Common myeloid progenitor, CD34-positive (primary cell): ENCODE measurements around the gene HUS1.
"Not testable (repeated sequence)": the region's sequence is repeated elsewhere in the genome, so short reads cannot be mapped to it uniquely, and the experiment has no call there.

Experiments
- CTCF ChIA-PET: fragments of 350-600 bp; sonication (Branson Sonifier 250); formaldehyde crosslinking; loops from one replicate; lab custom pipeline; 2021; ENCODE audit warnings: antibody characterized with exemption; lab: Charles Lee
- POLR2A ChIA-PET: fragments of 350-600 bp; sonication (Branson Sonifier 250); formaldehyde crosslinking; loops from one replicate; lab custom pipeline; 2021; ENCODE audit warnings: antibody characterized with exemption; lab: Charles Lee
- DNase-seq, 3 donors: peaks; one replicate each; pipeline versions ENCODE4 v3.0.0 to v3.0.0-alpha.2; 2013
- H3K27ac ChIP-seq, 2 experiments: 1 replicate in 1 of 2; 2 replicates in 1 of 2; pipeline ENCODE4 v1.7.0; 2013; ENCODE audit warnings: inconsistent platforms in 2 of 2, low read length in 2 of 2, mild to moderate bottlenecking in 2 of 2, low read depth in 1 of 2, moderate library complexity in 1 of 2; ENCODE audit not compliant: severe bottlenecking in 2 of 2, insufficient read depth in 1 of 2, poor library complexity in 1 of 2
- H3K27me3 ChIP-seq, 5 experiments: replicated peaks in 2 of 5; 1 replicate in 3 of 5; 2 replicates in 2 of 5; pipeline versions ENCODE4 v1.6.1 to v1.7.0; 2013; ENCODE audit warnings: low read length in 4 of 5, mild to moderate bottlenecking in 2 of 5, moderate library complexity in 2 of 5, inconsistent platforms in 1 of 5; ENCODE audit not compliant: insufficient read depth in 5 of 5, control insufficient read depth in 4 of 5
- H3K36me3 ChIP-seq, 4 experiments: 1 replicate in 2 of 4; 2 replicates in 2 of 4; pipeline versions ENCODE4 v1.6.1 to v1.7.0; 2013; ENCODE audit warnings: low read length in 3 of 4, control low read depth in 1 of 4, mild to moderate bottlenecking in 1 of 4; ENCODE audit not compliant: control insufficient read depth in 4 of 4, insufficient read depth in 4 of 4
- H3K4me1 ChIP-seq, 4 experiments: 1 replicate in 3 of 4; 2 replicates in 1 of 4; pipeline versions ENCODE4 v1.6.1 to v1.7.1; 2013; ENCODE audit warnings: low read length in 3 of 4, mild to moderate bottlenecking in 3 of 4, control low read depth in 1 of 4, inconsistent platforms in 1 of 4, moderate library complexity in 1 of 4; ENCODE audit not compliant: control insufficient read depth in 4 of 4, insufficient read depth in 4 of 4; ENCODE audit errors: control extremely low read depth in 1 of 4
- H3K4me3 ChIP-seq, 7 experiments: 1 replicate in 4 of 7; 2 replicates in 3 of 7; pipeline versions ENCODE4 v1.5.1 to v1.7.0; 2013; ENCODE audit warnings: mild to moderate bottlenecking in 7 of 7, low read length in 6 of 7, moderate library complexity in 6 of 7, inconsistent platforms in 2 of 7, low read depth in 2 of 7, control low read depth in 1 of 7; ENCODE audit not compliant: insufficient read depth in 4 of 7, control insufficient read depth in 1 of 7; ENCODE audit errors: extremely low read depth in 1 of 7
- H3K9me3 ChIP-seq, 5 experiments: 1 replicate in 4 of 5; 2 replicates in 1 of 5; pipeline versions ENCODE4 v1.6.1 to v1.7.1; 2013; ENCODE audit warnings: low read length in 4 of 5, mild to moderate bottlenecking in 2 of 5, inconsistent platforms in 1 of 5, low read depth in 1 of 5, moderate library complexity in 1 of 5; ENCODE audit not compliant: control insufficient read depth in 4 of 5, insufficient read depth in 2 of 5; ENCODE audit errors: control extremely low read depth in 1 of 5
- WGBS: methylation state at CpG from one replicate; pipeline ENCODE4 v1.1.5; 2013; ENCODE audit not compliant: insufficient coverage; 5-methylcytosine and 5-hydroxymethylcytosine counted together

Gene HUS1

GRCh38 chr7:47942651-47943050 lies 36.8 kb downstream of the HUS1 start:
- H3K4me3 ChIP-seq, H3K27me3 ChIP-seq, POLR2A ChIA-PET, H3K9me3 ChIP-seq, H3K27ac ChIP-seq, H3K4me1 ChIP-seq, DNase-seq, H3K36me3 ChIP-seq: not testable (repeated sequence)
- WGBS, result 98% methylated on average over 6 of the region's 10 CpGs
- CTCF ChIA-PET, result interaction anchor here (1.7 to 10.2 kb wide), 2 partner anchors 164 to 547 kb away, joined by 3 to 116 read pairs; no protein-coding TSS in a partner anchor

GRCh38 chr7:47942132-47942531 lies 37.3 kb downstream of the HUS1 start:
- H3K9me3 ChIP-seq, result no peaks in the 10 kb centered on the region
- H3K4me3 ChIP-seq, result no peak overlapping the region
- no peaks in the 10 kb centered on the region for H3K27me3 ChIP-seq
- H3K36me3 ChIP-seq, result no peaks in the 10 kb centered on the region
- ChIA-PET CTCF (interaction anchor here (0.6 to 1.6 kb wide), 3 partner anchors 11 to 245 kb away, joined by 4 read pairs; no protein-coding TSS in a partner anchor), POLR2A (no interaction called here)
- no peak overlapping the region for H3K27ac ChIP-seq
- no peaks in the 10 kb centered on the region for H3K4me1 ChIP-seq
- DNase-seq, result no peak
- 100% methylated on average over 2 of the region's 10 CpGs for WGBS

GRCh38 chr7:47941136-47941844 lies 38.1 kb downstream of the HUS1 start:
- Histone ChIP-seq H3K27ac (no peak overlapping the region), H3K27me3 (no peaks in the 10 kb centered on the region), H3K9me3 (no peaks in the 10 kb centered on the region), H3K4me3 (no peak overlapping the region), H3K36me3 (no peaks in the 10 kb centered on the region), H3K4me1 (no peaks in the 10 kb centered on the region)
- POLR2A ChIA-PET, result interaction anchor here (0.6 kb wide), 1 partner anchor 173 kb away, joined by 3 read pairs; no protein-coding TSS in a partner anchor
- WGBS, result 89% methylated on average over 6 of the region's 9 CpGs
- CTCF ChIA-PET, result interaction anchor here (0.5 to 4.7 kb wide), 5 partner anchors 10 to 675 kb away, joined by 3 to 20 read pairs (median 4); no protein-coding TSS in a partner anchor
- DNase-seq, result no peak

- H3K4me3 ChIP-seq, result no peak overlapping the region
- ChIA-PET CTCF (interaction anchor here (0.5 to 4.7 kb wide), 6 partner anchors 9 to 674 kb away, joined by 3 to 20 read pairs (median 4); no protein-coding TSS in a partner anchor), POLR2A (no interaction called here)
- DNase-seq, result no peak
- H3K27me3 ChIP-seq, result no peaks in the 10 kb centered on the region
- H3K27ac ChIP-seq, result no peak overlapping the region
- no peaks in the 10 kb centered on the region for H3K36me3 ChIP-seq
- no peaks in the 10 kb centered on the region for H3K4me1 ChIP-seq
- 96% methylated on average over 10 of the region's 14 CpGs for WGBS
- no peaks in the 10 kb centered on the region for H3K9me3 ChIP-seq
Measured at GRCh38 chr7:47940088-47941013, 39.1 kb downstream of the HUS1 start.

- ChIA-PET POLR2A (no interaction called here), CTCF (interaction anchor here (1.1 to 4.7 kb wide), 3 partner anchors 12 to 673 kb away, joined by 3 to 20 read pairs (median 4); no protein-coding TSS in a partner anchor)
- Histone ChIP-seq H3K9me3 (no peaks in the 10 kb centered on the region), H3K4me1 (no peaks in the 10 kb centered on the region), H3K4me3 (no peak overlapping the region), H3K36me3 (no peaks in the 10 kb centered on the region), H3K27me3 (no peaks in the 10 kb centered on the region), H3K27ac (no peak overlapping the region)
- 100% methylated on average over 3 of the region's 7 CpGs for WGBS
- DNase-seq, result no peak
Measured at GRCh38 chr7:47939425-47940036, 39.9 kb downstream of the HUS1 start.

GRCh38 chr7:47938574-47939165 lies 40.7 kb downstream of the HUS1 start:
- Histone ChIP-seq H3K9me3 (no peaks in the 10 kb centered on the region), H3K27ac (no peak overlapping the region), H3K4me3 (no peak overlapping the region), H3K27me3 (no peaks in the 10 kb centered on the region), H3K4me1 (no peaks in the 10 kb centered on the region), H3K36me3 (no peaks in the 10 kb centered on the region)
- POLR2A ChIA-PET, result no interaction called here
- WGBS, result 91% methylated on average over 4 of the region's 6 CpGs
- peak; percentile 5 to 34 (median 24) for DNase-seq
- CTCF ChIA-PET, result interaction anchor here (1.1 to 4.7 kb wide), 3 partner anchors 10 to 672 kb away, joined by 4 to 20 read pairs (median 4); no protein-coding TSS in a partner anchor
